Thyroid gland (tissue), 4 donors: Measurements from ENCODE around the gene VIL1.

ENCODE experiments used
- CTCF ChIP-seq, 6 experiments: fragments of 200-600 bp in 3 of 6; fragments of 450-650 bp in 3 of 6; sonication (generic) in 3 of 6; IDR thresholded peaks; one replicate each; pipeline ENCODE4 v1.5.1; 2016 to 2019; ENCODE audit warnings: antibody characterized with exemption in 6 of 6, mild to moderate bottlenecking in 2 of 6, inconsistent platforms in 1 of 6, moderate library complexity in 1 of 6
- POLR2A ChIP-seq, 2 donors: fragments of 450-650 bp; IDR thresholded peaks; one replicate each; pipeline ENCODE4 v1.6.1; 2017; ENCODE audit warnings: antibody characterized with exemption in 2 of 2, mild to moderate bottlenecking in 2 of 2, moderate library complexity in 1 of 2

GRCh38 chr2:218406209-218406948 is 12.5 kb upstream of the VIL1 start:
- peak in 1 of 2 donors; percentile 44 for TF ChIP-seq POLR2A (IDR thresholded peaks at IDR 0.05)
- peak; percentile 58 to 86 (median 81) for TF ChIP-seq CTCF (IDR thresholded peaks at IDR 0.05)
